ENCODE data around the gene GOLGA6L2. TPM values are rescaled to one million over a fixed set of nuclear protein-coding genes. Genes with fewer than 3 reads are reported as not detected.
"Not testable (repeated sequence)": the region's sequence is repeated elsewhere in the genome, so short reads cannot be mapped to it uniquely, and the experiment has no call there.

GOLGA6L2 gene
- total RNA-seq, 1 donor from 2014 or later: not detected

- no peak for DNase-seq (ENCODE audit: low spot score)
Observed at GRCh38 chr15:23424111-23424904, 22.7 kb downstream of the GOLGA6L2 start.

DNA sequence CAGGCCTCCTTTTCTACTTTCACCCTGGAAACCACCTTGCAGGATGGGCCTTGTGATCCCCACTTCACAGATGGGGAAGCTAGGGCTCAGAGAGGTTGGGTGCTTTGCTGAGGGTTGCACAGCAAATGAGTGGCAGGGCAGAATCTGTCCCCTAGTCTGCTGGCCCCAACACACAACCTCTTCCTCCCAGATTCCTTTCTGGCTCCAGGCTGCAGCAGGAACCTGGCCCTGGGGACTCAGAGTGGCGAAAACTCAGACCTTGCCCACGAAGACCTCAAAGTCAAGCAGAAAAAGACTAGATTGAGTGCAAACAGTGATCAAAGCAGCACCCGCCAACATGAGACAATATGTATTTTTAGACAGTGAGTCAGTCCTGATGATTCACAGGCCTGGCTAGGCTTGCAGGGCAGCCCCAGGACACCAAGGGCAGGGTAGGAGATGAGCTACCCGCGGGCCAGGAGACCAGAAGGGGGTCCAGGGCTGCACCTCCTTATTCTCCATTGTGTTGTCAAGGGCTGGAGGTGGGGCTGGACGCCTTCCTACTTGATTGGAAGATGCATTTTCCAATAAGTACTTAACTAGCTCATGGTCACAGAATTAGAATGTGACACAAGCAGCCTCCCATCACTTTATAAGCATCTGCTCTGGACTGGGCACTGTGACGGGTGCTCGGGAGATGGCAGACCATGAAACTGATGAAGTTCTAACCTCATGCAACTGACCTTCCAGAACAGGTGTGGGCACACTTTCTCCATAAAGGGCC lies 23.9 kb downstream of the GOLGA6L2 start:
- no peak for DNase-seq (ENCODE audit: low spot score)

DNA sequence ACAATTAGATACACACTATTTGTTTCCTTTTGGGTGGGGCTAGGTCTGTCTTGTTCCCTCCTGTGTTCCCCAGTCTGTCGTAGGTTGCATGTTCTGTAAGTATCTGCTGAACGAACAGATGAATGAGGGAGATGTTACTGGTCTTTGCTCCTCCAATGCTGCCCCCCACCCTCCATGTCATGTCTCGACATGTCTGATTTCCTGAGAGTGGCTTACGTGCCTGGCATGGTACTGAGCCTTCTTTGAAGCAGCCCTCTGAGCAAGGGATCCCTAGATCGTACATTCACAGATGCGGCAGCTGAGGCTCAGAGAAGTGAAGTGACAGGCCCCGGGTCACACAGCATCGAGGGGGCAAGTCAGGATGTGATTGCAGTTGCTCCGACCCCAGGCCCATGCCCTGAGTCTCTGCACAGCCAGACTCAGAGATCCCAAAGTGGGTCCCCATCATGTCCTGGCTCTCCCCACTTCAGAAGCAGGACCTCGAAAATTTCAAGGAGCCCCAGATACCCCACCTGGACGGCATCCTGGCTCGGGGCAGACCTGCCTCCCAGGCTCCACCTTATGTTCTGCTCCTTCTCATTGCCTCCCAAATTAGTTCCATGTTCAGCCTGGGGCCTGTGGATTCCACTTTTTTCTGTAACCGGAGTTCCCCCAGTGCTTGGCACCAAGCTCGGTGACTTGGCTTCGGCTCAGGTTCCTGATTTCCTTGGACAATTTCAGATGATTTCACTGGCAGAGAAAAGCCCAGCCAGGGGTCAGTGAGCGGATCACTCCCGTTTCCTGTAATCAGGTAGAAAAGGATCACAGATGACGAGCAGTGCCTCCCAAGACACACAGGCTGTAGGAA lies 24.7 kb downstream of the GOLGA6L2 start:
- DNase-seq (ENCODE audit: low spot score): no peak

- DNase-seq (ENCODE audit: low spot score): no peak
Observed at GRCh38 chr15:23420806-23421575, 26.1 kb downstream of the GOLGA6L2 start.

DNA sequence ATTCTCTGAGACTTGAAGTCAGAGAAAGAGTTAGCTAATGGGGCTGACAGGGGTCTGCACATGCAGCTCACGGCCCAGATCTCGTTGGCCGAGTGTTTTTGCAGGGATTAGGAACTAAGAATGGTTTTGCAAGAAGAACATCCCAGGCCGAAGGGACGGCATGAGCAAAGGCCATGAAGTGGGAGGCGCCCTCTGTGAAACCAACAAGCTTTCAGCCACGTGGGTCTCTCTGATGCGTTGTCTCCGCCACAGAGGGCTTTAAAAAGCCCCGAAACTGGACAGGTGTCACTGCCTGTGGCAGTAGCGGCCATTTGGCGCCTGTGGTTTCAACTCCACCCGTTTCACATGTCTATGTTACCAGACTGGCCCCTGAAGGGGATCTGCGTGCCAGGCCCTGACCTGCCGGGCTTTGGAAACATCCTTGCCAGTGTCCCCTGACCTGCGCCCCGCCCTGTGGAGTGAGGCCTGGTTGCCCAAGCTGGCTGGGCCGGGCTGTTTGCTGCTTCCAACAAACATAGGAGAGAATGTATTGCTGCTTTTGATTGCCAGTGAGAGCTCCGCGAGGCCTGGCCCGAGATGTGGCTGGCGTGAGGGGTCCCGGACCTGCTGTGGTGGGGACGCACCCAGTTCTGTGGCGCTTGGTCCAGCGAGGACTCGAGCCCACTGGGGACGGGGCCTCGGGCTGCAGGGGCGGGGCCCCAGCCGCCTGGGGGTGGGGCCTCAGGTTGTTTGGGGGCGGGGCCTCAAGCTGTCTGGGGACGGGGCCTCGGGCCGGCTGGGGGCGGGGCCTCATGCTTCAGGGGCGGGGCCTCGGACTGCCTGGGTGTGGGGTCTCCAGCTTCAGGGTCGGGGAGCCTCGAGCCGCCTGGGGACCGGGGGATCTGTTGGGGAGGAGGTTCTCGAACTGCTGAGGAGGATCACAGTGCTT lies 30.4 kb downstream of the GOLGA6L2 start:
- no peak for DNase-seq (ENCODE audit: low spot score)

- DNase-seq (ENCODE audit: low spot score): not testable (repeated sequence)
Observed at GRCh38 chr15:23415866-23416265, 31.2 kb downstream of the GOLGA6L2 start.

- DNase-seq (ENCODE audit: low spot score): no peak
Observed at GRCh38 chr15:23415321-23415865, 31.6 kb downstream of the GOLGA6L2 start.

GRCh38 chr15:23412881-23413600 lies 34.0 kb downstream of the GOLGA6L2 start:
- DNase-seq (ENCODE audit: low spot score): not testable (repeated sequence)

DNA sequence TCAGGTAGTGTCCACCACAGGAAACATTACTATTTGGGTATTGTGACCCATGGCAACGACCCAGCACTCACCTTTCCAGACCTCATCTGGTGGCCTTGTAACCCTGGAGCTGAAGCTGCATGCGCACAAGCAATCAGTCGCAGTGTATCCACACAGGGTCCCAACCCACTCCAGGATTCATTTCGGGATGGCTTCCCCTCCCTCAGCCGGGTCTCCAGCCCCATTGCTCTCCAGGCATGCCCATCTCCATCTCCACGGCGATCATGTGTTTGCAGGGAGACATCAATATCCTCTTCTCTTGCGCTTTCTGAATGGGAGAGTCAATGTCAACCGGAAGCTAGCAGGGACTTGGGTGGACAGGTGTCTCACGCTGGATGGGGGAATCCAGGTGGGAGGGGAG lies 35.2 kb downstream of the GOLGA6L2 start:
- DNase-seq (ENCODE audit: low spot score): no peak

DNA sequence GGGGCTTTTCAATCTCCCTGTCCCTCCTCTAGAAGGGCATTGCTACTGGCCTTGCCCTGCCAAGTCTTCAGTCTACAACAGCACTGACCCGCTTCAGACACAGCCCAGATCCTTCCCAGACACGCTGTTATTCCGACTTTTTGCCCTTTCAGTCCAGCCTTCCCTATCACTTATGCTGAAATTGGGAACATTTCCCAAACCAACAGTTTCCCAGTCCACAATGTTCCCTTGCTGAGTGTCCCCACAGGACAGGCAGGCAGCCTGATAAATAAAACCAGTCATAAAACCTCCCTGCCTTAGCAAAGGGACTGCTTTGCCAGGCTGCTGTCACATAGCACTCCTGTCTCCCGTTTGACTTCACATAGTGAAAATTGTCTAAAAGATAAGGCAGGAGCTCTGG lies 43.5 kb downstream of the GOLGA6L2 start:
- DNase-seq (ENCODE audit: low spot score): no peak

DNA sequence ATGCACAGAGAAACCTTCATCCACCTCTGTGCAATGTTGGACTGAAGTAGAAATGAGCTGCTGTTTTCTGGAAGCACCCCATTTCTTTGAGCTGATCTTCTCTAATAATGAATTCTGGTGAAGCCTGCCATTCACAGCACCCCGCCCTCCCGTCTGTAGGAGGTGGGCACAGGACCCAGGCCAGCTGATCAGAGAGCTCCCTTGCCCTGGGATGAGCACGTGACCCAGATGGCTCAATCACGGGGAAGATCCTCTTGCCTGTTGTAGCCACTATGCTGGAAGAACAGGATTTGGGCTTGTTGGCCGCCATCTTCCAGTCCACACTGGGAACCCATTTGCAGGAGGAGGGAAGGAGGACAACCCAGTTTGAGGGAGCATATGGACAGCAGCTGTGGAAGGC lies 44.5 kb downstream of the GOLGA6L2 start:
- DNase-seq (ENCODE audit: low spot score): no peak

DNA sequence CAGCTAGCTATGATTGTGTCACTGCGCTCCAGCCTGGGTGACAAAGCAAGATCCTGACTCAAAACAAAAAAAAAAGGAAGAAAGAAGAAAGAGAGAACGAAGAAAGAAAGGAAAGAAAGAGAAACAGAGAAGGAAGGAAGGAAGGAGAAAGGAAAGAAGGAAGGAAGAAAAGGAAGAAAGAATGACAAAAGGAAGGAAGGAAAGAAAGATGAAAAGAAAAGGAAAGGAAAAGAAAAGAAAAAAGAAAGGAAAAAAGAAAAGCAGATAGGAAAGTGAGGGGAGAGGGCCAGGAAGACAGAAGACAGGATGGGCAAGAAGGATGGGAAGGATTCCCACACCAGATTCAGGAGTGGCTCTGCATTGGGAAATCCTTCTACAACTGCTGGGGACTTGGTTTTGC lies 44.9 kb downstream of the GOLGA6L2 start:
- DNase-seq (ENCODE audit: low spot score): no peak

- DNase-seq (ENCODE audit: low spot score): no peak
Observed at GRCh38 chr15:23401627-23402026, 45.4 kb downstream of the GOLGA6L2 start.

GRCh38 chr15:23399207-23399606 lies 47.8 kb downstream of the GOLGA6L2 start:
- not testable (repeated sequence) for DNase-seq (ENCODE audit: low spot score)

DNA sequence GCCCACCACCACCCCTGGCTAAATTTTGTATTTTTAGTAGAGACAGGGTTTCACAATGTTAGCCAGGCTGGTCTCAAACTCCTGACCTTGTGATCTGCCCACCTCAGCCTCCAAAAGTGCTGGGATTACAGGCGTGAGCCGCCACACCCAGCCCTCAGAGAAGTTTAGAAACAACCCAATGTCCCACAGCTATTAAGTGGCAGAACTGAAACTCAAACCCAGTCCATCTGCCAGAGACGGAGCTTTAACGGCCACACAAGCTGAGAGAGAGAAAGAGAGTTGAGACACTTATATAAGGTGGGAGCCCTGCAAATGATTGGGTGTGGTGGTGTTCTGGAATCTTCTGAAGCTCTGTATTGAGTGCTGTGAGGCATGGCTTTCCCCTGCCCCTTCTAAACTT lies 48.7 kb downstream of the GOLGA6L2 start:
- not testable (repeated sequence) for DNase-seq (ENCODE audit: low spot score)

GRCh38 chr15:23397779-23398178 lies 49.3 kb downstream of the GOLGA6L2 start:
- DNase-seq (ENCODE audit: low spot score): no peak

- DNase-seq (ENCODE audit: low spot score): no peak
Observed at GRCh38 chr15:23395832-23396231, 51.2 kb downstream of the GOLGA6L2 start.

DNA sequence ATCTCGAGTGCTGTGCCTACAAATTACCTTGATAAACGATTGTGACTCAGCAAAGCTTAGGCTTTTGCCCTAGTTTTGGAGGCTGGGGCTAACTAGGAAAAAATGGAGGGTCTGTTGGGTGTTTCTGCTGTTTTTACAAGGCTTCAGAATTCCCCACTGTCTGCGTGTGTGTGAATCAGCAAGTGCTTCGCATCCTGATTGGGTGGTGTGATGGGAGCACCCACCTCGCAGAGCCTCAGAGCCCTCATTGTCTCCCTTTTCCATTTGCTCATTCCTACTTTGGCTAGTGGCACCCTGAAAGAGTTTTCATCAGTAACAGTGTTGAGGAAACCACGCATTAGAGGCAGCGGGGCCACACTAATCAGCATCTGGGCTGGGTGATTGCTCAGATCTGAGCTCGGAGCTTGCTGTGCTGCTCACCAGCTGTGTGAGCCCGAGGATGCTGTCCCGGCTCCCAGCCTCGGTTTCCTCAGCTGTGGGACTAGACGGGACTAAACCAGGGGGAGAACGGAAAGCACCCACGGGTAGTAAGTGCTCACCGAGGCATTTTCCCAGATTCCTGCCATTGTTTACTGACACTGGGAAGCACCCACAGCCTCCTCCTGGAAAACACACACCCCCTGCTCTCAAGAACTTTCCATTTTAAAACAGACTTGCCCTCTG lies 51.9 kb downstream of the GOLGA6L2 start:
- DNase-seq (ENCODE audit: low spot score): no peak

Data from mucosa of gallbladder (tissue), 1 donor.